ENCODE measurements around the gene JMJD4.

Gene JMJD4

GRCh38 chr1:227778401-227778947, 43.4 kb upstream of the JMJD4 start:
- DNase-seq (ENCODE audit: low read depth), result no peak
- no peak overlapping the region for H3K4me3 ChIP-seq (ENCODE audit: low read length)
- TF ChIP-seq, protein P1, sequence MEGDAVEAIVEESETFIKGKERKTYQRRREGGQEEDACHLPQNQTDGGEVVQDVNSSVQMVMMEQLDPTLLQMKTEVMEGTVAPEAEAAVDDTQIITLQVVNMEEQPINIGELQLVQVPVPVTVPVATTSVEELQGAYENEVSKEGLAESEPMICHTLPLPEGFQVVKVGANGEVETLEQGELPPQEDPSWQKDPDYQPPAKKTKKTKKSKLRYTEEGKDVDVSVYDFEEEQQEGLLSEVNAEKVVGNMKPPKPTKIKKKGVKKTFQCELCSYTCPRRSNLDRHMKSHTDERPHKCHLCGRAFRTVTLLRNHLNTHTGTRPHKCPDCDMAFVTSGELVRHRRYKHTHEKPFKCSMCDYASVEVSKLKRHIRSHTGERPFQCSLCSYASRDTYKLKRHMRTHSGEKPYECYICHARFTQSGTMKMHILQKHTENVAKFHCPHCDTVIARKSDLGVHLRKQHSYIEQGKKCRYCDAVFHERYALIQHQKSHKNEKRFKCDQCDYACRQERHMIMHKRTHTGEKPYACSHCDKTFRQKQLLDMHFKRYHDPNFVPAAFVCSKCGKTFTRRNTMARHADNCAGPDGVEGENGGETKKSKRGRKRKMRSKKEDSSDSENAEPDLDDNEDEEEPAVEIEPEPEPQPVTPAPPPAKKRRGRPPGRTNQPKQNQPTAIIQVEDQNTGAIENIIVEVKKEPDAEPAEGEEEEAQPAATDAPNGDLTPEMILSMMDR (IDR thresholded peaks at IDR 0.05; ENCODE audit: insufficient read depth, low read depth, low read length, missing control alignments), result no peak

DNA sequence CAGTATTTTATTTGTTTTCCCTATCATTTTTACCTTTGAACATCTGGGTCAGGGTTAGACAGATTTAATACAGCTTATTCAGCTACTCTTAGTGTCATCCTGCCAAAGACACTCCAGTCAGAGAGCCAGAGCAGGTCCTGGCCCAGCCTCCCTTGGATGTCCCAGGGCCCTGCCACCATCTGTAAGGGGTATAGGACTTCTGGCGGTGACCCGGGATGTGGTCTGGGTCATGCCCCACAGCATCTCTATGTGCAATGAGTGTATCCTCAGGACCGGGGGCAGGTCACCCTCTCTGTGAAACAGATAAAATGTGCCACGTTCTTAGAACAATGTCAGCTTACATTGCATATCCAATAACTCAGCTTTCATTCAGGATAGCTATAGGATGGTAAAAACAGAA, 42.5 kb upstream of the JMJD4 start:
- no peak for DNase-seq (ENCODE audit: low read depth)
- TF ChIP-seq, protein P1 (IDR thresholded peaks at IDR 0.05; ENCODE audit: insufficient read depth, low read depth, low read length, missing control alignments), result no peak
- no peak overlapping the region for H3K4me3 ChIP-seq (ENCODE audit: low read length)

DNA sequence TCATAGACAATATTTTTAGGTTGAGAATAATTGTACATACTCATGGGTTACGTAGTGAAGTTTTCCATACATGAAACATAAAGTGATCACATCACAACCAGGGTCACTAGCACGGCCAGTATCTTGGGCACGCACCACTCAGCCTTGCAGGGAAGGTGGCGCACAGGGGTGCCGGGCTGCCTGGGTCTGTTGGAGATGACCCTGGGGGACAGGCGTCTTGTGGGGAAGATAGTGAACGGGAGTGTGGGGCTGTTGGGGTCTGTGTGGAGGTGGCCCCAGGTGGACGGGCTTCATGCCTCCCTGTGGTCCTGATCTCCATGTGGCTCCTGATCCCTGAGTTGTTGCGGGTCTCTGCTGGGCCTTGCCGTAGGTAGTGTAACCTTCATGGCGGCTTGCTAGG, 42.1 kb upstream of the JMJD4 start:
- DNase-seq (ENCODE audit: low read depth), result no peak
- TF ChIP-seq, protein P1 (IDR thresholded peaks at IDR 0.05; ENCODE audit: insufficient read depth, low read depth, low read length, missing control alignments), result no peak
- no peak overlapping the region for H3K4me3 ChIP-seq (ENCODE audit: low read length)

DNA sequence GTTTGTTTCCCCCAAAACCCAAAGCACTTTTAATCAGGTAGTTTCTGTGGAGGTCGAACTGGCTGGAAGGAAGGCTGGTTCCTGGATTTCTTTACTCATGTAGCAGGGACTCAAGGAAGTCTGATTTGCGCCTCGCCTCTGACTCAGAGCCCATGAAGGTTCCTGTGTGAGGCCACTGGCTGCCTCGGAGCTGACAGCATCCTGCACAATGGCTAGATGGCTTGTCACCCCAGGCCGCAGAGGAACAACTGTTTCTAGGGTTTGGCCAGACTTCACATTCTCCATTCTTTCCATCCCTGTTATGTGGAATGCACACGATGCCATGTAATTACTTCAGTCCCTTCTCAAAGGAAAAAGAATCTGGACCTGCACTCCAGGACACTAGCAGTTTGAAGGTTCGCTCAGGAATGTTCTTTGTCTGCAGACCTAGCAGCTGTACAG, 41.2 kb upstream of the JMJD4 start:
- H3K4me3 ChIP-seq (ENCODE audit: low read length), result no peak overlapping the region
- TF ChIP-seq, protein P1 (IDR thresholded peaks at IDR 0.05; ENCODE audit: insufficient read depth, low read depth, low read length, missing control alignments), result no peak

GRCh38 chr1:227775841-227776240, 40.7 kb upstream of the JMJD4 start:
- no peak overlapping the region for H3K4me3 ChIP-seq (ENCODE audit: low read length)
- DNase-seq (ENCODE audit: low read depth), result no peak

More for the DNA sequence above, 41.2 kb upstream of the JMJD4 start:
- peak; percentile 65 for DNase-seq (ENCODE audit: low read depth)

DNA sequence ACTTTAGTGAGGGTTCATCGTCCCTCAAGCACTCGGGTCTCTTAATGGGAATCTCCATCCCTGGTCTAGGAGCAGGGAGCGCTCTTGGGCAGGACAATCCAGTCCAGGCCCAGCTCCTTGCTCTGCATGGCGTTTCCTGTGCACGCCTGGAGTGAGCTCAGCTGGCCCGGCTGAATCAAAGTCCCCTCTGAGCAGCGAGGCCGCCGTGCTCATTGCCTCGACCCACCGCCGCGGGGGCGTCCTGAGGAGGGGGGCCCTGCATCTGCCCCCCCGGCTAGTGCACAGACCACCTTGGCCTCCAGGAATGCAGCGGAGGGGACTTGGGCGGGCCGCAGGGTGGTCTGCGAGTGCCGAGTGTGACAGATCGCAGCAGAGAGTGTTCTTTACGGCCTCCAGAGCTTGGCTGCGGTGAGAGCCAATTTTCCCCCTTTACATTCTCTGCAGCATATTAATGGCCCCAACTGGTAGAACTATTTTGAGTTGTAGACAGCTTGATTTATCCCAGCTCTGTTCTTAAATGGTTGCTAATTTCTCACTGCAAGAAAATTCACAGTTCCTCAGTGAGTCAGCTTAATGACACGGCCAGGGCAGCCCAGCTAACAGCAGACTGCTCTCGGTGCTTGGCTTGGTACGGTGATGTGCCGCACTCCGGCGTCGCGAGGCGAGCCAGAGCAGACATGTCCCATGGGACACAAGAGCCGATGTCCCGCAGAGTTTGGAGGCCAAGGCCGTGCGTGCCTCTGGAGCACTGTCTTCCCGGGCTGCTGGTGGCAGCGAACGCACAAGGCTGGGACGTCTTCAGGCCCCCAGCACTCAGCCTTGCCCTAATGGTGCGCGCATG, 39.9 kb upstream of the JMJD4 start:
- DNase-seq (ENCODE audit: low read depth), result no peak
- TF ChIP-seq, protein P1 (IDR thresholded peaks at IDR 0.05; ENCODE audit: insufficient read depth, low read depth, low read length, missing control alignments), result no peak
- no peak overlapping the region for H3K4me3 ChIP-seq (ENCODE audit: low read length)

More at GRCh38 chr1:227775841-227776240, 40.7 kb upstream of the JMJD4 start:
- TF ChIP-seq, protein P1 (IDR thresholded peaks at IDR 0.05; ENCODE audit: insufficient read depth, low read depth, low read length, missing control alignments), result no peak
